MCF 10A (cell line): ENCODE measurements around the gene ORAI3. TPM values are rescaled to one million over a fixed set of nuclear protein-coding genes. Genes with fewer than 3 reads are reported as not detected.

Experiments
- BruUV-seq: library from RNA; stranded (reverse); fragments of 400-500 nt; replicated peaks from 2 replicates; lab custom pipeline; 2021; lab: Mats Ljungman, UMichigan
- CTCF ChIA-PET: fragments of 300-600 bp; sonication (Branson Sonifier 250); formaldehyde crosslinking; extraction: SDS; loops from one replicate; lab custom pipeline; 2021; ENCODE audit warnings: antibody characterized with exemption, inconsistent platforms; lab: Yijun Ruan, JAX
- POLR2A ChIA-PET: fragments of 300-600, 350-650 bp; sonication (Branson Sonifier 250); formaldehyde crosslinking; extraction: SDS; loops from one replicate; lab custom pipeline; 2020; ENCODE audit warnings: antibody characterized with exemption, inconsistent platforms; lab: Yijun Ruan, JAX
- DNase-seq: peaks from one replicate; pipeline ENCODE4 v3.0.0-alpha.2; 2018; ENCODE audit not compliant: unreplicated experiment
- H3K27ac Mint-ChIP-seq: one replicate; pipeline ENCODE4 v1.8.0; 2022; ENCODE audit warnings: mild to moderate bottlenecking, low read depth, mixed read lengths; ENCODE audit not compliant: unreplicated experiment
- H3K27me3 Mint-ChIP-seq: one replicate; pipeline ENCODE4 v1.8.0; 2022; ENCODE audit warnings: mixed read lengths; ENCODE audit not compliant: insufficient read depth, unreplicated experiment
- H3K36me3 Mint-ChIP-seq: one replicate; pipeline ENCODE4 v1.8.0; 2022; ENCODE audit warnings: mild to moderate bottlenecking, moderate library complexity, mixed read lengths; ENCODE audit not compliant: insufficient read depth, unreplicated experiment
- H3K4me1 Mint-ChIP-seq: one replicate; pipeline ENCODE4 v1.8.0; 2022; ENCODE audit warnings: mixed read lengths; ENCODE audit not compliant: insufficient read depth, unreplicated experiment
- H3K4me3 Mint-ChIP-seq: one replicate; pipeline ENCODE4 v1.8.0; 2022; ENCODE audit warnings: mild to moderate bottlenecking, moderate library complexity, mixed read lengths; ENCODE audit not compliant: unreplicated experiment
- H3K9me3 Mint-ChIP-seq: one replicate; pipeline ENCODE4 v1.8.0; 2022; ENCODE audit warnings: mixed read lengths; ENCODE audit not compliant: unreplicated experiment
- CTCF ChIP-seq: fragments of 200-600 bp; IDR thresholded peaks from one replicate; pipeline ENCODE4 v1.8.0; 2022; ENCODE audit warnings: antibody characterized with exemption, mild to moderate bottlenecking; ENCODE audit not compliant: unreplicated experiment
- intact Hi-C: fragments of 100-400 bp; cut with micrococcal nuclease; formaldehyde crosslinking; loops from 2 replicates; pipeline ENCODE4 v1.14.1; 2022
- total RNA-seq: library from RNA; stranded (reverse); gene quantifications from 2 replicates; pipeline ENCODE4 v1.2.3, GENCODE V29; 2022

ORAI3 gene
- total RNA-seq, 1 experiment from 2014 or later = 16.2 TPM

- intact Hi-C loops = no loop called here
- peaks cover 8% of the 10 kb centered on the region for H3K27me3 Mint-ChIP-seq
- TF ChIP-seq CTCF = no peak
- peaks cover 6% of the 10 kb centered on the region for H3K4me1 Mint-ChIP-seq
- H3K36me3 Mint-ChIP-seq = no peaks in the 10 kb centered on the region
- H3K27ac Mint-ChIP-seq = no peak overlapping the region
- POLR2A ChIA-PET = interaction anchor here (0.7 kb wide), 1 partner anchor 54 kb away, joined by 3 read pairs; no protein-coding TSS in a partner anchor
- DNase-seq = no peak
- no peak overlapping the region for H3K4me3 Mint-ChIP-seq
- no peaks in the 10 kb centered on the region for H3K9me3 Mint-ChIP-seq
- BruUV-seq = no TSS peak
- CTCF ChIA-PET = interaction anchor here (0.6 to 1.7 kb wide), 2 partner anchors 16 to 20 kb away, joined by 4 to 5 read pairs; no protein-coding TSS in a partner anchor
These were observed 52.8 kb downstream of the ORAI3 start for GRCh38 chr16:31001507-31002249.

- intact Hi-C loops = no loop called here
- TF ChIP-seq CTCF = no peak
- H3K4me3 Mint-ChIP-seq = no peak overlapping the region
- H3K36me3 Mint-ChIP-seq = no peaks in the 10 kb centered on the region
- H3K9me3 Mint-ChIP-seq = no peaks in the 10 kb centered on the region
- ChIA-PET POLR2A (interaction anchor here (0.7 kb wide), 1 partner anchor 53 kb away, joined by 3 read pairs; no protein-coding TSS in a partner anchor), CTCF (interaction anchor here (0.5 to 1.7 kb wide), 5 partner anchors 17 to 832 kb away, joined by 3 to 5 read pairs (median 4); no protein-coding TSS in a partner anchor)
- peaks cover 6% of the 10 kb centered on the region for H3K4me1 Mint-ChIP-seq
- DNase-seq = no peak
- peaks cover 8% of the 10 kb centered on the region for H3K27me3 Mint-ChIP-seq
- no peak overlapping the region for H3K27ac Mint-ChIP-seq
- no TSS peak for BruUV-seq
These were observed 53.4 kb downstream of the ORAI3 start for GRCh38 chr16:31002250-31002700.

- no peak for TF ChIP-seq CTCF
- ChIA-PET POLR2A (interaction anchor here (0.7 kb wide), 1 partner anchor 53 kb away, joined by 3 read pairs; no protein-coding TSS in a partner anchor), CTCF (interaction anchor here (0.5 to 1.7 kb wide), 5 partner anchors 17 to 832 kb away, joined by 3 to 5 read pairs (median 4); no protein-coding TSS in a partner anchor)
- no TSS peak for BruUV-seq
- Mint-ChIP-seq H3K9me3 (no peaks in the 10 kb centered on the region), H3K4me1 (peaks cover 6% of the 10 kb centered on the region), H3K27ac (no peak overlapping the region), H3K27me3 (peaks cover 8% of the 10 kb centered on the region), H3K4me3 (no peak overlapping the region), H3K36me3 (no peaks in the 10 kb centered on the region)
- intact Hi-C loops = no loop called here
- no peak for DNase-seq
These were observed 54.0 kb downstream of the ORAI3 start for GRCh38 chr16:31002862-31003341.

- Mint-ChIP-seq H3K27ac (no peak overlapping the region), H3K9me3 (no peaks in the 10 kb centered on the region), H3K36me3 (no peaks in the 10 kb centered on the region), H3K4me1 (no peaks in the 10 kb centered on the region), H3K4me3 (no peak overlapping the region), H3K27me3 (peaks cover 8% of the 10 kb centered on the region)
- no TSS peak for BruUV-seq
- DNase-seq = no peak
- ChIA-PET POLR2A (no interaction called here), CTCF (interaction anchor here (0.5 to 1.7 kb wide), 4 partner anchors 9 to 131 kb away, joined by 3 to 5 read pairs (median 4); partner anchors contain the start of gene HSD3B7)
- intact Hi-C loops = no loop called here
- TF ChIP-seq CTCF = no peak
These were observed 54.9 kb downstream of the ORAI3 start for GRCh38 chr16:31003744-31004143.
